ENCODE measurements around the gene PRSS36. TPM values are rescaled to one million over a fixed set of nuclear protein-coding genes. Genes with fewer than 3 reads are reported as not detected.

Gene PRSS36
- total and polyA plus RNA-seq, 9 of the 15 experiments (the other 6 are each of a cell fraction or from before 2014, with no cell fraction given), result 0.09 to 1.2 (median 0.54) TPM; not detected in 2

DNA sequence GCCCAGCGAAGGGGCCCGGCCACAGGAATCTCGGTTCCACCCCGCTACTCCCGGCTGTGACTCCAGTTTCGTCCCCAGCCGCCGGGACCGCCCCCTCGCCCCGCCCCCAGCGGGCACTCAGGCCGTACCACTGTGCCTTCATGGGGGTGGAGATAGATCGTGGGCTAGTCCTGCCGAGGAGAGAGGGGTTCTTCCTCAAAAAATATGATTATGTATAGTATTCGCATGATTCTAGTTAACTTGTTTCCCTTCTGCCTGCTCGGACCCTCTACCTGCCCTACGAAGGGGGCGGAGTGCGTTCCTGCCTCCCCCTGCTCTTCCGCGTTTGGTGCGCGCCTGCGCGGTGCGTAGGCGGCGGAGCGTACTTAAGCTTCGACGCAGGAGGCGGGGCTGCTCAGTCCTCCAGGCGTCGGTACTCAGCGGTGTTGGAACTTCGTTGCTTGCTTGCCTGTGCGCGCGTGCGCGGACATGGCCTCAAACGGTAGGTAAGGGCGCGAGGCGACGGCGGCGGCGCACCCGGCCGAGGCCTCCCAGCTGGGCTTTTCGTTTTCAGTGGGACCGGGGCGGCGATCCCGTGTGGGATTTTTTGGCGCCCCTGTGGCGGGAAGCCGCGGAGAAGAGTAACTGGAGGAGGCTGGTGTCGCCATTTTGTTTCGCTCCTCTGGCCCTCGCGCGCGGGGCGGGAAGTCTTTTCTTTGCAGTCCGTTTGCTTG is 30.0 kb upstream of the PRSS36 start, which contains the start of gene FUS (continued):
- TF ChIP-seq, protein P1, sequence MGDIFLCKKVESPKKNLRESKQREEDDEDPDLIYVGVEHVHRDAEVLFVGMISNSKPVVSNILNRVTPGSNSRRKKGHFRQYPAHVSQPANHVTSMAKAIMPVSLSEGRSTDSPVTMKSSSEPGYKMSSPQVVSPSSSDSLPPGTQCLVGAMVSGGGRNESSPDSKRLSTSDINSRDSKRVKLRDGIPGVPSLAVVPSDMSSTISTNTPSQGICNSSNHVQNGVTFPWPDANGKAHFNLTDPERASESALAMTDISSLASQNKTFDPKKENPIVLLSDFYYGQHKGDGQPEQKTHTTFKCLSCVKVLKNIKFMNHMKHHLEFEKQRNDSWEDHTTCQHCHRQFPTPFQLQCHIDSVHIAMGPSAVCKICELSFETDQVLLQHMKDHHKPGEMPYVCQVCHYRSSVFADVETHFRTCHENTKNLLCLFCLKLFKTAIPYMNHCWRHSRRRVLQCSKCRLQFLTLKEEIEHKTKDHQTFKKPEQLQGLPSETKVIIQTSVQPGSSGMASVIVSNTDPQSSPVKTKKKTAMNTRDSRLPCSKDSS (IDR thresholded peaks at IDR 0.05; ENCODE audit: low read depth, partially characterized antibody), result no peak
- TF ChIP-seq MCM2 (IDR thresholded peaks at IDR 0.05; ENCODE audit: low read depth) (no peak), U2AF2 (optimal IDR thresholded peaks at IDR 0.05; ENCODE audit: low read depth, low read length) (no peak), POLR2B (IDR thresholded peaks at IDR 0.05; ENCODE audit: low read depth, partially characterized antibody) (peak; percentile 100), ZNF3 (CRISPR knock-in tag; IDR thresholded peaks at IDR 0.05) (no peak), MECOM (CRISPR knock-in tag; IDR thresholded peaks at IDR 0.05) (no peak), MCM3 (IDR thresholded peaks at IDR 0.05) (no peak; the same call in 1 of the 2 replicates), ZNF212 (CRISPR knock-in tag; IDR thresholded peaks at IDR 0.05) (no peak), DMBX1 (CRISPR knock-in tag; IDR thresholded peaks at IDR 0.05; ENCODE audit: borderline replicate concordance) (0 out of 2 replicates have a peak, but pooled peaks have one; percentile 51)
- TF ChIP-seq, protein P2, sequence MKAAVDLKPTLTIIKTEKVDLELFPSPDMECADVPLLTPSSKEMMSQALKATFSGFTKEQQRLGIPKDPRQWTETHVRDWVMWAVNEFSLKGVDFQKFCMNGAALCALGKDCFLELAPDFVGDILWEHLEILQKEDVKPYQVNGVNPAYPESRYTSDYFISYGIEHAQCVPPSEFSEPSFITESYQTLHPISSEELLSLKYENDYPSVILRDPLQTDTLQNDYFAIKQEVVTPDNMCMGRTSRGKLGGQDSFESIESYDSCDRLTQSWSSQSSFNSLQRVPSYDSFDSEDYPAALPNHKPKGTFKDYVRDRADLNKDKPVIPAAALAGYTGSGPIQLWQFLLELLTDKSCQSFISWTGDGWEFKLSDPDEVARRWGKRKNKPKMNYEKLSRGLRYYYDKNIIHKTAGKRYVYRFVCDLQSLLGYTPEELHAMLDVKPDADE (conservative IDR thresholded peaks at IDR 0.05; ENCODE audit: control insufficient read depth, low read depth, low read length), result peak; percentile 87; the same call in 1 of the 2 replicates
- TF ChIP-seq, protein P3, sequence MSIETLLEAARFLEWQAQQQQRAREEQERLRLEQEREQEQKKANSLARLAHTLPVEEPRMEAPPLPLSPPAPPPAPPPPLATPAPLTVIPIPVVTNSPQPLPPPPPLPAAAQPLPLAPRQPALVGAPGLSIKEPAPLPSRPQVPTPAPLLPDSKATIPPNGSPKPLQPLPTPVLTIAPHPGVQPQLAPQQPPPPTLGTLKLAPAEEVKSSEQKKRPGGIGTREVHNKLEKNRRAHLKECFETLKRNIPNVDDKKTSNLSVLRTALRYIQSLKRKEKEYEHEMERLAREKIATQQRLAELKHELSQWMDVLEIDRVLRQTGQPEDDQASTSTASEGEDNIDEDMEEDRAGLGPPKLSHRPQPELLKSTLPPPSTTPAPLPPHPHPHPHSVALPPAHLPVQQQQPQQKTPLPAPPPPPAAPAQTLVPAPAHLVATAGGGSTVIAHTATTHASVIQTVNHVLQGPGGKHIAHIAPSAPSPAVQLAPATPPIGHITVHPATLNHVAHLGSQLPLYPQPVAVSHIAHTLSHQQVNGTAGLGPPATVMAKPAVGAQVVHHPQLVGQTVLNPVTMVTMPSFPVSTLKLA (conservative IDR thresholded peaks at IDR 0.05), result no peak; a peak in 1 of 4 replicates

Measured in K562 (cell line).